T-helper 2 cell treated with Interferon-gamma antibody and Interleukin-4, amounts not matched to agents 100 ng/mL and 5 ng/mL, for 36 hours (primary cell): ENCODE results near the gene ECPAS. TPM values are rescaled to one million over a fixed set of nuclear protein-coding genes. Genes with fewer than 3 reads are reported as not detected.
"Not testable (repeated sequence)": the region's sequence is repeated elsewhere in the genome, so short reads cannot be mapped to it uniquely, and the experiment has no call there.

ENCODE experiments used
- intact Hi-C: fragments of 100-400 bp; cut with micrococcal nuclease; formaldehyde crosslinking; loops from one replicate; pipeline ENCODE4 v1.15.1; 2023
- total RNA-seq: library from RNA; stranded (reverse); gene quantifications from 2 replicates; pipeline ENCODE4 v1.2.3, GENCODE V29; 2022

ECPAS gene
- total RNA-seq, 1 donor from 2014 or later: 77.1 TPM

DNA sequence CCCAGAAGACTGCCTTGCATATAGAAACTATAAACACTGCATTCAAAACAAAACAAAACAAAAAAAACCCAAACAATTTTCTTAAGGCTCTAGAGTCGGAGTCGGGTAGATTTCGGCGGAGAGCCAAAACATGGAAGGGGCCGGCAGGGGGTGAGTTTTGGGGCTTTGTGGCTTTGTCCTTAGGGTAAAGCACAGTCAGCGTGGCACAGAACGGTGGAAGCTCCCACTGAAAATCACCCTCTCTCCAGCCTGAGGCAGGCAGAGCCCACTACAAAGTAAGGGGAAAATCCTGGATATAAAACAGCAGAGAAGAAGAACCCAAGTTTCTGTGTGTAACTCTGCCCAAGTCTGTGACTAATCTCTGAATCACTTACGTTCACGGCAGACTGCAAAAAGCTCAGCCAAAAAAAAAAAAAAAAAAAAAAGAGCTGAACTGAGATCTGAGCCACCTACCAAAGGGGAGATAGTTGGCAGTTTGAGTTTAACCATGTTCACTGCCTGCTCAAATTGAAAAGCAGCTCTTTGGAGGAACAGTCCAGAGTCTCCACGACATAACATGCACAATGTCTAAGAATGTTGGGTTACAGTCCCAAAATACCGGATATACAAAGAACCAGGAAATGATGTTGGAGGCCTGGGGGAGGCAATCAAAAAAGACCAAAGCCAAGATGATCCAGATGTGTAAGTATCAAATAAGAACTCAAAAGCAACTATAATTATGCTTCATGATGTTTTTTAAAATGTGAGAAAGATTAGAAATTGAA lies 127.5 kb downstream of the ECPAS start:
- intact Hi-C loops: no loop called here

DNA sequence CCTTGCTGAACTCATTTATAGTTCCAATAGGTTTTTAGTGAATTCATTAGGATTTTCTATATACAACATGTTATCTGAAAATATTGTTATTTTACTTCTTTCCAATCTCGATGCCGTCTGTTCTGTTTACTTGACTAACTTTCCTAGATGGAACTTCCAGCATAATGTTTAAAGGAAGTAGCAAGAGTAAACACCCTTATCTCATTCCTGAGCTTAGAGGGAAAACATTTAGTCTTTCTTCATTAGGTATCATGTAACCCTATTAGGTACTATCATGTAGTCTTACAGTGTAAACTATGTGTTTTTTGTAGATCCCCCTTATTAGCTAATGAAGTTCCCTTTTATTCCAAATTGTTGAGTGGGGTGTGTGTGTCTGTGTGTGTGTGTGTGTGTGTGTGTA lies 131.6 kb downstream of the ECPAS start:
- intact Hi-C loops: no loop called here

DNA sequence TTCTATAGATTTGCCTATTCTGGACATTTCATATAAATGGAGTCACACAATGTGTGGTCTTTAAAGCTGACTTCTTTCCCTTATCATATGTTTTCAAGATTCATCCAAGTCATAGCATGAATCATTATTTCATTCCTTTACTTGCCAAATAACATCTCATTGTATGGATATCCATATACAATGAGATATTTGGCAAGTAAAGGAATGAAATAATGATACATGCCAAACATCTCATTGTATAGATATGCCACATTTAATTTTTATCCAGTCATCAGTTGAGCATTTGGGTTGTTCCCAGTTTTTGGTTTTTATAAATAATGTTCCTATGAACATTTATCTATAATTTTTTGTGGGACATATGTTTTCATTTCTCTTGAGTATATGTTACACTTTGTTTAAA lies 133.6 kb downstream of the ECPAS start:
- intact Hi-C loops: no loop called here

DNA sequence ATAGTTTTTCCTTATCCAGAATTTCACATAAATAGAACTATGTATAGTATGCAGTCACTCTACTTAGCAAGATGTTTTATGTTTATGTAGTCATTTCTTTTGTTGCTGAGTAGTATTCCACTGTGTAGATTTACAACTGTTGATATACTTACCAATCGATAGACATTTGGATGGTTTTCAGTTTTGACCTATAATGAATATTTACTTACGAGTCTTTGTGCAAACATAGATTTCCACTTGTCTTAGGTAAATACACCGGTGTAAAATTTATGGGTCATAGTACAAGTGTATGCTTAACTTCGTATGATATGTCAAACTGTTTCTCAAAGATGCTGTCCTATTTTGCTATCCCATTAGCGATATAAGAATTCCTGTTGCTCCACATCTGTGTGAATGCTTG lies 134.4 kb downstream of the ECPAS start:
- intact Hi-C loops: no loop called here

DNA sequence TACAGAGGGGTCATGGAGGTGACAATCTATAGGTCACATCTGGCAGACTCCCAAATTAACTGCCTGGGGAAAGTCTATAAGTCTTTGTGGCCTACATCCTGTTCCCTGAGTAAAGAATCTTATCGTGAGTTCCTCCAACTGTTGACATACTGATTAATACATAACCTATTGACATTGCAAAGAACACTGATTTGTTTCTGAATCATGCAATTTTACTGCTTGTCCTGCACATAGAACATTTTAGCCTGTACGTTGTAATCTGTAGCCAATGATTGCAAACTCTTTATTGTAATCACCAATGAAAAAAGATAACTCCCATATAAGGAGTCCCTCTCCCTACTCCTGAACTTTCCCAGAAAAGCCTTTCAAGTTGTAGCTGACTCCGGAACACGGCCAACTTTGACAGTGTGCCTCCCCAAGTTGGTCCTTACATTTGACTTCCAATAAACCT lies 135.3 kb downstream of the ECPAS start:
- intact Hi-C loops: no loop called here

DNA sequence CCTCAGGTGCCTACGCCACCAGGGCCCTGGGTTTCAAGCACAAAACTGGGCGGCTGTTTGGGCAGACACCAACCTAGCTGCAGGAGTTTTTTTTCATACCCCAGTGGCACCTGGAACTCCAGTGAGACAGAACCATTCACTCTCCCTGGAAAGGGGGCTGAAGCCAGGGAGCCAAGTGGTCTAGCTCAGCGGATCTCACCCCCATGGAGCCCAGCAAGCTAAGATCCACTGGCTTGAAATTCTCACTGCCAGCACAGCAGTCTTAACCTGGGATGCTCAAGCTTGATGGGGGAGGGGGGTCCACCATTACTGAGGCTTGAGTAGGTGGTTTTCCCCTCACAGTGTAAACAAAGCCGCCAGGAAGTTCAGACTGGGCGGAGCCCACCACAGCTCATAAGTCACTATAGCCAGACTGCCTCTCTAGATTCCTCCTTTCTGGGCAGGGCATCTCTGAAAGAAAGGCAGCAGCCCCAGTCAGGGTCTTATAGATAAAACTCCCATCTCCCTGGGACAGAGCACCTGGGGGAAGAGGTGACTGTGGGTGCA lies 149.8 kb downstream of the ECPAS start:
- intact Hi-C loops: not testable (repeated sequence)

DNA sequence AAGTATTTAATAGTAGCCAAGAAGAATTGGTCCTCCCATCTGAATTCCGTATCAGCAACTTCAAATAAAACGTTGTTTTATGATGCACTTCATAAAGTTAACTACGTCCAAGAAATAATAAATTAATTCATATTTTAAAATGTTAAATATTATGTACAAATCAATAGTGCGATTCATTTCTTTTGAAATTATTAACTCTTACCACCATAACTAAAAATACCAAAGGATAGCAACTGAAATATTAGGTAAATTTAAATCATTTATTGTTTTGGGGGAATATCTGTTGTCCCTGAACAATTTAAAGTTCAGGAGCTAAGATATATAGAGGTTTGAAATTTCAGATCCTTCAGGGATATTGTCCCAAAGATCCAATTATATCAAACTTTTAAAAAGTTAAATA lies 154.1 kb downstream of the ECPAS start, which contains the start of gene OR2K2:
Gene OR2K2 (minus strand): TSS at position 101 of the 400 bp plus-strand sequence. CDS start 1,791 bp downstream, outside the sequence.
- intact Hi-C loops: no loop called here

DNA sequence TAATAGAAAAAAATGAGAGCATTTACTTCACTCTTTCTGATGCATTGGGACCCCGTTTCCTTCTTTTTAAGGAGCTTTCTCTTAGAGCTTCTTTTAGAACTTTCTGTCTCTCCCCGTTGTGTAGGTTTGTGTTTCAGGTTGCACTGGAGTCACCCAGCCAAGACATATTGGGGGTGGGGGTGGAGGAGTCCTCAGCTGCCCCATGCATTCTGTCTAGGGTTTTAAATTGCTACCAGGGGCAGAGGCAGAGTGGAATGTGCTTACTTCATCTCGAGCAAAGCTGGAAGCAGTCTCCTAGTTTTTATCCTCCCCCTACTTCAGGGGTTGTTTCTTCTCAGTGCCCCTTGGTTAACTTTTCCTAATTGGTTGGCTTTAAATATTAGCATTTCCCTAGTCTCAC lies 163.6 kb downstream of the ECPAS start:
- intact Hi-C loops: no loop called here

DNA sequence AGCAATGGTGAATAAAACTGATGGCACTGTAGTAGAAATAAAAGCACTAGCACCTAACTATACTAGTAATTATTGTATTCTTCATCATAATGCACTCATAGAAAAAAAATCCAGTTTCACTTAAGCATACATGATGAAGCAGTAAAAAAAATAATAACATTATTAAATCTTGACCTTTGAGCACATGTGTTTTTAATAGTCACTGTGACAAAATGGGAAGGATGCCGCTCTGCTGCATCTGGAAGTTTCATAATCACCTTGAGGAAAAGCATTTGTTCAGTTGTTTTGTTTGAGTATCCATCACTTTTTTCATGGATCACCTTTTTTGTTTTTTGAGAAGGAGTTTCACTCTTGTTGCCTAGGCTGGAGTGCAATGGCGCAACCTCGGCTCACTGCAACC lies 167.4 kb downstream of the ECPAS start:
- intact Hi-C loops: no loop called here

Other genes with a start within 250 kb of the ECPAS start
- not detected in 2 replicates for gene OR2K2, start 154.2 kb downstream of the ECPAS start, total RNA-seq
- gene ZNF483, start 40.8 kb upstream of the ECPAS start, total RNA-seq: 4.0 and 5.0 TPM in 2 replicates
- gene PTGR1, start 115.3 kb upstream of the ECPAS start, total RNA-seq: 0.32 and 0.73 TPM in 2 replicates
- 4.6 TPM in 2 replicates for gene DNAJC25, start 147.0 kb upstream of the ECPAS start, total RNA-seq
- 32.9 and 33.0 TPM in 2 replicates for gene GNG10, start 177.2 kb upstream of the ECPAS start, total RNA-seq